SK-N-MC (cell line): Measurements from ENCODE around the gene C1GALT1C1L.
A peak's percentile ranks its signal among the peaks of the same experiment; 100 is the strongest.

Experiments
- DNase-seq: peaks from one replicate; pipeline ENCODE4 v3.0.0-alpha.2; 2011; ENCODE audit warnings: low read depth, low spot score
- H3K27ac ChIP-seq: fragments of 200-600 bp; sonication (generic); 2 replicates; pipeline ENCODE4 v1.5.1; 2016; ENCODE audit warnings: mixed run types
- H3K36me3 ChIP-seq: fragments of 200-600 bp; sonication (generic); 2 replicates; pipeline ENCODE4 v1.6.1; 2017; ENCODE audit warnings: antibody characterized with exemption, low read length, mixed read lengths; ENCODE audit not compliant: insufficient read depth
- H3K4me3 ChIP-seq: fragments of 200-600 bp; sonication (generic); 2 replicates; pipeline ENCODE4 v1.5.1; 2016
- H3K9ac ChIP-seq: fragments of 200-600 bp; sonication (generic); 2 replicates; pipeline ENCODE4 v1.8.0; 2017; ENCODE audit warnings: mixed run types, mixed read lengths; ENCODE audit not compliant: insufficient read length
- H3K9me3 ChIP-seq: fragments of 200-600 bp; sonication (generic); 2 replicates; pipeline ENCODE4 v1.6.1; 2017; ENCODE audit warnings: low read depth, mild to moderate bottlenecking, antibody characterized with exemption, low read length, moderate library complexity, mixed read lengths
- EZH2 ChIP-seq: fragments of 200-600 bp; sonication (generic); IDR thresholded peaks from one replicate; pipeline ENCODE4 v1.6.1; 2017; ENCODE audit warnings: antibody characterized with exemption
- FOXP2 ChIP-seq: optimal IDR thresholded peaks from 2 replicates; pipeline ENCODE3; 2011; ENCODE audit warnings: mild to moderate bottlenecking, moderate library complexity; ENCODE audit not compliant: insufficient read depth; ENCODE audit errors: extremely low read length, control extremely low read depth
- POLR2AphosphoS5 ChIP-seq: IDR thresholded peaks from 2 replicates; pipeline ENCODE4 v1.6.1; 2012; ENCODE audit warnings: mild to moderate bottlenecking, low read depth, low read length, borderline replicate concordance

The C1GALT1C1L gene

DNA sequence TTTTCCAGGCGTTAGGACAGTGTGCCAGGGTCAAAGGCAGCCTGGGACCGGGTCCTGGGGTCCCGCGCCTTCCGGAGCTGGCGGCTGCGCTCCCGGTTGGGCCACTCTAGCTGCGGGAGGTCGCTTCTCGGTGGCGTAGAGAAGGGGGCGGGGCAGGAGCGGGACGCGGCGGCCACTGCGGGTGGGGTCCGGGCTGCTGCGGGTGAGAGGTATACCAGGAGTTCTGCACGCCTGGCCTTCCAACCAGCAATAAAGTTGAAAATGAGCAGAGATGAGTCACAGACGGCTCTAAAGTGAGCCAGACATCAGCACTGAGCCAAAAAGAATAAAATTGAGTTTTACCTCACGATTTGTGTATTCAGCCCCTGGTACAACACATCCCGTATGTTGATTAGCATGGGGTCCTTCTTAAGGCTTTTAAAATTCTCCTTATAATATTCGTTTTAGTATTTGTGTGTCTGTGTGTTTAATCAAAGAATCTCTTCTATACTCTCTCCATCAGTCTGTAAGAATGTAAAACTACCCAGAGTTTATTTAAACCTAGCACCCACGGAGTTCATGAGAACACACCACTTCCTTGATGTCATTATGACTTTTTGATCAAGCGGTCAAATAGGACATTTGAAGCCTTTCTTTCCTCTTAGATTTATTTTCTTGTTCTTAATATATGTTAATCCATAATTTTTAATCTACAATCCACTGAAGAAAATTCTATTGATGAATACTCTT lies at the start of gene C1GALT1C1L:
C1GALT1C1L (minus strand) TSS at position 108 of the 729 bp plus-strand sequence; CDS start at position 1, 107 bp downstream.
- DNase-seq, result no peak
- TF ChIP-seq POLR2AphosphoS5, result peak; percentile 21; the same call in 1 of the 2 replicates
- TF ChIP-seq EZH2, result no peak
- no peaks in the 10 kb centered on the region for H3K9me3 ChIP-seq
- H3K36me3 ChIP-seq, result no peaks in the 10 kb centered on the region
- H3K27ac ChIP-seq, result no peak within 1 kb of the TSS
- peak within 1 kb of the TSS; percentile 61 for H3K4me3 ChIP-seq
- no peak within 1 kb of the TSS for H3K9ac ChIP-seq

DNA sequence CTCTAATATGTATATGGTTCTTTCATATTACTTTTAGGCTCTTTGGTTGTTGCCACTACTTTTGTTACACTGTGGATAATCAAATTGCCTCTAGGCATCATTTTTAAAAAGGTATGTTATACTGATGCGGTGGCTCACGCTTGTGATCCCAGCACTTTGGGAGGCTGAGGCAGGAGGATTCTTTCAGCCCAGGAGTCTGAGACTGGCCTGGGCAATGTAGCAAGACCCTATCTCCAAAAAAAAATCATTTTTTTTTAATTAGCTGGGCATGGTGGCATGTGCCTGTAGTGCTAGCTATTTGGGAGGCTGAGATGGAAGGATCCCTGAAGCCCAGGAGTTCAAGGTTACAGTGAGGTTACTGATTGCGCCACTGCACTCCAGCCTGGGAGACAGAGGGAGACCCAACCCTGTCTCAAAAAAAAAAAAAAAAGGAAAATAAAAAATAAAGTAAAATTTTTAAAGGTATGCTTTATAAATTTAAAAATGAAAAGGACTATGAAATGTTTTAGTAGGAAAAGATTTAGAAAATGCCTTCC lies 49.5 kb upstream of the C1GALT1C1L start:
- TF ChIP-seq FOXP2, result no peak
- no peak for TF ChIP-seq POLR2AphosphoS5
- no peak for TF ChIP-seq EZH2
- Histone ChIP-seq H3K36me3 (no peaks in the 10 kb centered on the region), H3K9me3 (no peaks in the 10 kb centered on the region), H3K4me3 (no peak overlapping the region), H3K27ac (no peak overlapping the region), H3K9ac (peak overlapping the region; percentile 39)
- DNase-seq, result no peak

DNA sequence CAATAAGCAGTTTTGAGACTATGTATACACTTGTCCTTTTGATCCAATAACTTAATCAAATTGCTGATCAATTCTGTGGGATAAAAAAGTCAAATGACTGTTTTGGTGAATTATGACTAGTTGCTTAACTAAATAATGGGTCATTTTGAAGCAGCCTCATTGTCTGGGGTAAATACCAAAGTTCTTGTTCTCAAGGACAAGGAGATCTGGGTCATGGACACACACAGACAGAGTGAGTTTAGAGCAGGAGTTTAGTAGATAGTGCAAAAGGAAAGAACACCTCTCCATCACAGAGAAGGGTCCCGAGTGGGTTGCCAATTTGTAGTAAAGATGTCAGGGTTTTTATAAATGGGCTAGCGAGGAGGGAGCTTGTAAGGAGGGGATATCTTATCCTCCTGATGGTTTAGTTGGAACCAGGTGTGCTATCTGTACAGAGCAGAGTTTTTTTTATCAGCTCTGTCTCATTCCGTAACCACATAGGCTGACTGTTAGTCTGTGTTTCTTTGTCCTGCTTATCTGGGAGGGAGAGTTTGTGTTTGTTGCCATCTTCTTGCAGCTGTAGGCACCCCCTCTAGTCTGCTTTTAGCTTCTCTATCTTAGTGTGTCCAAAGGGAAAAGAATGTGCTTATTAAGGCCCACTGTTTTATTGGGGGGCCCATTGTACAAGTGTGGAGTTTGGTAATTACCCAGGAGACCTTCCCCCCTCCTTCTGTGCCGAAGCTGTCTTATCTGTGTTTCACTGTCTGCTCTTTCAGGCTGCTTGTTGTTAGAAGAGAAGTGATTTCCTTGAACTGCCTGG lies 48.7 kb upstream of the C1GALT1C1L start:
- no peaks in the 10 kb centered on the region for H3K36me3 ChIP-seq
- no peak overlapping the region for H3K27ac ChIP-seq
- TF ChIP-seq POLR2AphosphoS5 (no peak), FOXP2 (no peak), EZH2 (no peak)
- peak overlapping the region; percentile 39 for H3K9ac ChIP-seq
- no peak for DNase-seq
- H3K4me3 ChIP-seq, result 0 out of 2 replicates have a peak overlapping the region, but pooled peaks have one; percentile 1
- H3K9me3 ChIP-seq, result no peaks in the 10 kb centered on the region

DNA sequence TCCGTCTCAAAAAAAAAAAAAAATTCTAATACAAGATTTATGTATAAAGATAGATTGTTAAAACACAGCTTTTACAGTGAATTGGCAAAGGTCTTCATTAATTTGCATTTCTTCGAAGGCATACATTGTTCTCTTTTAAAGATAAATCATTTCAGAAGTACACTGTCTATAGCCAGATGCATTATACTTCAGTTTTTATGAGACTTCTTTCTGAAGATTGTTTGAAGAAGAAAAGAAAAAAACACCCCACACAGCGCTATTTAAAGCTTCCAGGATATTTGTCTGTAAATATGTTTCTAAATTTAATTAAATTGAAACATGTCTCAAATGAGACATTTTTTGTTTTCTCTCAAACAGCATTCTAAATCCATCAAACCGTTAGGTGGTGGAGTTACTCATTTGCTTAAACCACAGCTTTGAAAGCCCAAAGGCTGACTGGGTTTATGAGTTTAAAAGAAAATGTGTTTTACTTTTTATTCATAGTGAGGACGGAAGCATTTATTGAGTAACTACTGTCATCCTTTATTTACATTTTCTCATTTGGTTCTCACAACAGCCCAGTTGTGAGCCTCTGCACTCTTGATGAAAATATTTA lies 42.4 kb upstream of the C1GALT1C1L start:
- H3K36me3 ChIP-seq, result no peaks in the 10 kb centered on the region
- H3K9me3 ChIP-seq, result no peaks in the 10 kb centered on the region
- TF ChIP-seq POLR2AphosphoS5 (no peak), FOXP2 (no peak)
- DNase-seq, result no peak
- H3K4me3 ChIP-seq, result no peak overlapping the region
- no peak overlapping the region for H3K9ac ChIP-seq
- peak overlapping the region; percentile 15; the same call in 1 of the 2 replicates for H3K27ac ChIP-seq

DNA sequence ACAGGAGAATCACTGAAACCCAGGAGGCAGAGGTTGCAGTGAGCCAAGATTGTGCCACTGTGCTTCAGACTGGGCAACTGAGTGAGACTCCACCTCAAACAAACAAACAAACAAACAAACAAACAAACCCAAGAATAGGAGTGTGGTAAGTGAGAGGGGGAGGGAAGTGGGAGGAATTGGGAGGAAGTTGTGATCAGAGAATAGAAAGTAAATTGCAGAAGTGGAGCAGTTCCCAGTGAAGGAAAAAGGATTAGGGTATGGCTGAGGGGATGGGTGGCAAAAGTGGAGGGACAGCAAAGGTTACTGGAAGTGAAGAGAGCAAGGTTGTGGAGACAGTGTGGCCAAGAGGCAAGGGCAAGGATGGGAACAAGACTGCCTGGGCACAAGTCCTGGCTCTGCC lies 41.1 kb upstream of the C1GALT1C1L start:
- Histone ChIP-seq H3K9me3 (no peaks in the 10 kb centered on the region), H3K36me3 (no peaks in the 10 kb centered on the region), H3K4me3 (no peak overlapping the region), H3K27ac (no peak overlapping the region), H3K9ac (no peak overlapping the region)
- no peak for DNase-seq
- TF ChIP-seq POLR2AphosphoS5 (no peak), FOXP2 (no peak), EZH2 (no peak)

DNA sequence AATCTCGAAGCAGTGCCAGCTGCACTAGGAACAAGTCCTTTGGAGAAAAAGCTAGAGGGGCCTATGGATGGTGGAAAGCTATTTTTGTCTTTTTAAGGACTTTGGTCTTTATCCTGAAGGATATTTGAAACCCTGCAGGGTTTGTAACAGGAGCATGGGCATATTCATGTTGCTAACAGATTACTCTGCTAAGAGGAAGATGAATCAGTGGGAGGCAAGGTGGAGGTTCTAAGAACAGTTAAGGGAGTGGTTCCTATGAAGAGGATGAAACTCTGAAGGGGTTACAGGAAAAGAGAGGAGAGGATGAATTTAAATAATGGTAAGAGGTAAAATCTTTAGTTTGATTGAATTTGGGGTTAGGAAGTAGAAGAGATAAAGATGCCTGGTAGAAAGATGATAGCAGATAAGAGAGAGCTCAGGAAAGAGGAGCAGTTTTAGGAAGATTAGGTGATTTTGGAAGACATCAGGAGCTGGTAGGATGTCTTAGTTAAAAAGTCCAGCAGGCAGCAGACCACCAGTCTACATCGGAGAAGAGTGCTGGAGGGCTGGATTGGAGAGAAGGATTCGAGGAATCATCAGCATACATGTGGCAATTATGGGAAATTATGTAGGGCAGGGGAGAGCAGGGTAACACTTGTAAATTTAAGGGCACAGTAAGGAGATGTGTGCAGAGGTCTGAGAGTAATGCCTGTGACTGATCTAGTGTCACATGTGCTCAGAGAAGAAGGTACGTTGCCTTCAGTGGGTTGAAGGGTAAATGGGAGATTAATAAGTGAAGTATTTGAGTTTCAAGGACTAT lies 39.3 kb upstream of the C1GALT1C1L start:
- TF ChIP-seq POLR2AphosphoS5 (no peak), EZH2 (no peak), FOXP2 (no peak)
- DNase-seq, result no peak
- Histone ChIP-seq H3K27ac (no peak overlapping the region), H3K4me3 (no peak overlapping the region), H3K36me3 (no peaks in the 10 kb centered on the region), H3K9ac (no peak overlapping the region), H3K9me3 (no peaks in the 10 kb centered on the region)

DNA sequence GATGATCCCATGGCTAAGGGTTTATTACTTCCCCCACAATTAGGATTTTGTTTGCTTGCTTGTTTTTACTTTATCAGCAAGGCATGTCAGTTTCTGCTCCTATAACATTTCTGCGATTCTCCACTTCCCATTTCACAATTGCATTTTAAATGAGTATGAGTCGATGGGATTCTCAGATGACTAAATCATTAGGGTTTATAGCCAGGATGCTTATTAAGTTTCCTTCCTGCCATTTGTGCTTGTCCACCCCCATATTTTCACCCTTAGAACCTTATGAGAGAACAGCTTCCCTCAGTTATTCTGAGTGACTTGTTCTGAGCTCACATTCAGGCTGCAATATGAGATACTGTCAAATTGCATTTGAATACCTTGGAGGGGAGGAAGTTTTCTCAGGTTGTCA lies 37.9 kb upstream of the C1GALT1C1L start:
- no peak for DNase-seq
- TF ChIP-seq FOXP2, result no peak
- no peak for TF ChIP-seq POLR2AphosphoS5
- no peak for TF ChIP-seq EZH2
- Histone ChIP-seq H3K4me3 (no peak overlapping the region), H3K9ac (no peak overlapping the region), H3K36me3 (no peaks in the 10 kb centered on the region), H3K27ac (no peak overlapping the region), H3K9me3 (no peaks in the 10 kb centered on the region)

DNA sequence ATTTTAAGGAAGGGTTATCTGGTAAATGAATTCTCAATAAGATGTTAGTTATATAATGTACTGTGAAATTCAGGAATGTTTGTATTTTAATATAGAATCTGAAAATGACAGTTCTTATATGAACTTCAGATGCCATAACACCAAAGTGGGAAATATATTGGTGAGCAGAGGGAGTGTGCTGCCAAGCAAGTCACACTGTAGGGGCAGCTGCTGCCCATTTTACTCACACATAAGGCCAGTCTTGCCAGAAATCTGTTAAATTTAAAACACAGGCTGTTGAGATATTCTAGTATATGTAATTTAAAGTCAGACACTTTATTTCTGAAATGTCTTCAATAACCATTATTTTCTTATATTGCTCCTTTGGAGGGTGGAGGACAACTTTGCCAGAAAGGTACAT lies 34.6 kb upstream of the C1GALT1C1L start:
- no peak for DNase-seq
- H3K9ac ChIP-seq, result no peak overlapping the region
- no peak overlapping the region for H3K27ac ChIP-seq
- TF ChIP-seq FOXP2, result no peak
- TF ChIP-seq EZH2, result no peak
- TF ChIP-seq POLR2AphosphoS5, result no peak
- H3K36me3 ChIP-seq, result no peaks in the 10 kb centered on the region
- no peak overlapping the region for H3K4me3 ChIP-seq
- H3K9me3 ChIP-seq, result no peaks in the 10 kb centered on the region
